Endothelial cell of umbilical vein (primary cell): ENCODE results near the gene LGMN.

Experiments used
- EZH2 ChIP-seq: IDR thresholded peaks from 2 replicates; pipeline ENCODE4 v1.6.1; 2012; ENCODE audit warnings: borderline replicate concordance, low read depth, mild to moderate bottlenecking, moderate library complexity, low read length, inconsistent platforms; ENCODE audit not compliant: severe bottlenecking
- GATA2 ChIP-seq: IDR thresholded peaks from 2 replicates; pipeline ENCODE4 v1.7.0; 2011; ENCODE audit warnings: low read depth, mild to moderate bottlenecking, moderate library complexity, mixed read lengths, low read length; ENCODE audit not compliant: insufficient read length, insufficient read depth
- MYC ChIP-seq: IDR thresholded peaks from one replicate; pipeline ENCODE4 v1.6.1; 2011; ENCODE audit warnings: mild to moderate bottlenecking, low read depth, low read length
- POLR2A ChIP-seq: IDR thresholded peaks from 2 replicates; pipeline ENCODE4 v1.6.1; 2012; ENCODE audit warnings: low read depth, mild to moderate bottlenecking, control low read depth, low read length
- POLR2AphosphoS5 ChIP-seq: IDR thresholded peaks from 2 replicates; pipeline ENCODE4 v1.6.1; 2012; ENCODE audit warnings: low read depth, mild to moderate bottlenecking, control low read depth, low read length, moderate library complexity; ENCODE audit not compliant: insufficient read depth
- TF ChIP-seq, protein P1 (sequence below), 2 donors: IDR thresholded peaks; 1 replicate in 1 of 2; 2 replicates in 1 of 2; pipeline ENCODE4 v1.5.1; 2011; ENCODE audit warnings: low read length in 2 of 2, mild to moderate bottlenecking in 2 of 2, moderate library complexity in 2 of 2, control low read depth in 1 of 2, inconsistent platforms in 1 of 2, low read depth in 1 of 2; ENCODE audit not compliant: insufficient read depth in 1 of 2; ENCODE audit errors: extremely low read depth in 1 of 2

DNA sequence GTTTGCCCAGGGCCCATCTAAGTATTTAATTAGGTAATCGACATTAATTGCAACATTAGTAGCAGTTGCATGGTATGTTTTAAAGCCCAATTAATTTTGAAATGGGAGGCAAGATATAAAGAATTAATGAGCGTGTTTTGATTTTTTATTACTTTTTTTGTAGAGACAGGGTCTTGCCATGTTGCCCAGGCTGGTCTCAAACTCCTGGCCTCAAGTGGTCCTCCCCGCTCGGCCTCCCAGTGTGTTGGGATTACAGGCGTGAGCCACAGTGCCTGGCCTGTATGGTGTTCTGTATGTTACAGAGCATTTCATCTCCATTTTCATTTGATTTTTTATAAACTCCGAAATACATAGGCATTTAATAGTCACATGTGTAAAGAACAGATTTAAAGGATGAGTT is 46.5 kb upstream of the LGMN start:
- TF ChIP-seq, protein P1, sequence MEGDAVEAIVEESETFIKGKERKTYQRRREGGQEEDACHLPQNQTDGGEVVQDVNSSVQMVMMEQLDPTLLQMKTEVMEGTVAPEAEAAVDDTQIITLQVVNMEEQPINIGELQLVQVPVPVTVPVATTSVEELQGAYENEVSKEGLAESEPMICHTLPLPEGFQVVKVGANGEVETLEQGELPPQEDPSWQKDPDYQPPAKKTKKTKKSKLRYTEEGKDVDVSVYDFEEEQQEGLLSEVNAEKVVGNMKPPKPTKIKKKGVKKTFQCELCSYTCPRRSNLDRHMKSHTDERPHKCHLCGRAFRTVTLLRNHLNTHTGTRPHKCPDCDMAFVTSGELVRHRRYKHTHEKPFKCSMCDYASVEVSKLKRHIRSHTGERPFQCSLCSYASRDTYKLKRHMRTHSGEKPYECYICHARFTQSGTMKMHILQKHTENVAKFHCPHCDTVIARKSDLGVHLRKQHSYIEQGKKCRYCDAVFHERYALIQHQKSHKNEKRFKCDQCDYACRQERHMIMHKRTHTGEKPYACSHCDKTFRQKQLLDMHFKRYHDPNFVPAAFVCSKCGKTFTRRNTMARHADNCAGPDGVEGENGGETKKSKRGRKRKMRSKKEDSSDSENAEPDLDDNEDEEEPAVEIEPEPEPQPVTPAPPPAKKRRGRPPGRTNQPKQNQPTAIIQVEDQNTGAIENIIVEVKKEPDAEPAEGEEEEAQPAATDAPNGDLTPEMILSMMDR (IDR thresholded peaks at IDR 0.05; ENCODE audit: extremely low read depth in 1 of 2, insufficient read depth in 1 of 2, low read depth in 1 of 2, low read length in 2 of 2) = no peak
- TF ChIP-seq MYC = no peak
- no peak for TF ChIP-seq POLR2A
- TF ChIP-seq EZH2 = no peak
- no peak for TF ChIP-seq POLR2AphosphoS5
- TF ChIP-seq GATA2 = no peak
